AML-193 (cell line): ENCODE data around the gene SDK2.

Source experiments
- DNase-seq, 2 experiments: peaks; one replicate each; lab custom pipeline; 2025; lab: John Stamatoyannopoulos, UW

Gene SDK2

GRCh38 chr17:73586275-73586832 lies 57.9 kb downstream of the SDK2 start:
- no peak for DNase-seq

- no peak for DNase-seq
Measured at GRCh38 chr17:73585583-73585982, 58.7 kb downstream of the SDK2 start.

- no peak for DNase-seq
Measured at GRCh38 chr17:73584987-73585386, 59.3 kb downstream of the SDK2 start.

GRCh38 chr17:73584049-73584448 lies 60.2 kb downstream of the SDK2 start:
- no peak for DNase-seq

GRCh38 chr17:73582821-73583220 lies 61.4 kb downstream of the SDK2 start:
- DNase-seq: no peak

- DNase-seq: no peak
Measured at GRCh38 chr17:73582359-73582758, 61.9 kb downstream of the SDK2 start.

- no peak for DNase-seq
Measured at GRCh38 chr17:73581379-73581778, 62.9 kb downstream of the SDK2 start.

- no peak for DNase-seq
Measured at GRCh38 chr17:73580073-73580710, 64.1 kb downstream of the SDK2 start.

- no peak for DNase-seq
Measured at GRCh38 chr17:73576556-73577098, 67.6 kb downstream of the SDK2 start.

GRCh38 chr17:73575470-73576221 lies 68.6 kb downstream of the SDK2 start:
- DNase-seq: no peak

GRCh38 chr17:73571511-73572130 lies 72.6 kb downstream of the SDK2 start:
- DNase-seq: no peak

- DNase-seq: no peak
Measured at GRCh38 chr17:73569762-73570319, 74.4 kb downstream of the SDK2 start.

- DNase-seq: no peak
Measured at GRCh38 chr17:73568934-73569333, 75.3 kb downstream of the SDK2 start.

- no peak for DNase-seq
Measured at GRCh38 chr17:73566905-73567782, 77.1 kb downstream of the SDK2 start.

GRCh38 chr17:73564843-73565242 lies 79.4 kb downstream of the SDK2 start:
- DNase-seq: no peak

- no peak for DNase-seq
Measured at GRCh38 chr17:73562896-73563295, 81.3 kb downstream of the SDK2 start.

- DNase-seq: no peak
Measured at GRCh38 chr17:73561111-73561510, 83.1 kb downstream of the SDK2 start.

GRCh38 chr17:73560661-73561060 lies 83.6 kb downstream of the SDK2 start:
- no peak for DNase-seq

GRCh38 chr17:73559532-73559931 lies 84.7 kb downstream of the SDK2 start:
- no peak for DNase-seq

GRCh38 chr17:73555199-73555960 lies 88.9 kb downstream of the SDK2 start:
- no peak for DNase-seq

GRCh38 chr17:73554498-73554897 lies 89.7 kb downstream of the SDK2 start:
- DNase-seq: no peak
